Calu3 (cell line): ENCODE measurements around the gene HIRA. TPM values are rescaled to one million over a fixed set of nuclear protein-coding genes. Genes with fewer than 3 reads are reported as not detected.

ENCODE experiments used
- BruUV-seq: library from RNA; stranded (reverse); fragments of 400-500 nt; replicated peaks from 2 replicates; lab custom pipeline; 2021; lab: Mats Ljungman, UMichigan
- CTCF ChIA-PET: fragments of 300-600 bp; sonication (Branson Sonifier 250); formaldehyde crosslinking; loops from one replicate; lab custom pipeline; 2022; ENCODE audit warnings: antibody characterized with exemption; lab: Charles Lee
- DNase-seq: peaks from one replicate; pipeline ENCODE4 v3.0.0; 2022
- H3K27ac Mint-ChIP-seq: one replicate; pipeline ENCODE4 v1.8.0; 2022; ENCODE audit warnings: mixed read lengths; ENCODE audit not compliant: unreplicated experiment
- H3K27me3 Mint-ChIP-seq: one replicate; pipeline ENCODE4 v1.8.0; 2022; ENCODE audit warnings: mixed read lengths; ENCODE audit not compliant: unreplicated experiment
- H3K36me3 Mint-ChIP-seq: one replicate; pipeline ENCODE4 v1.8.0; 2022; ENCODE audit warnings: mild to moderate bottlenecking, moderate library complexity, mixed read lengths; ENCODE audit not compliant: insufficient read depth, unreplicated experiment
- H3K4me1 Mint-ChIP-seq: one replicate; pipeline ENCODE4 v1.8.0; 2022; ENCODE audit warnings: mild to moderate bottlenecking, low read depth, mixed read lengths; ENCODE audit not compliant: unreplicated experiment
- H3K4me3 Mint-ChIP-seq: one replicate; pipeline ENCODE4 v1.8.0; 2022; ENCODE audit warnings: mild to moderate bottlenecking, low read depth, moderate library complexity, mixed read lengths; ENCODE audit not compliant: unreplicated experiment
- H3K9me3 Mint-ChIP-seq: one replicate; pipeline ENCODE4 v1.8.0; 2022; ENCODE audit warnings: low read depth, mixed read lengths; ENCODE audit not compliant: unreplicated experiment
- CTCF ChIP-seq: fragments of 200-600 bp; IDR thresholded peaks from one replicate; pipeline ENCODE4 v1.8.0; 2022; ENCODE audit warnings: antibody characterized with exemption; ENCODE audit not compliant: unreplicated experiment
- intact Hi-C: fragments of 100-400 bp; cut with micrococcal nuclease; formaldehyde crosslinking; loops from one replicate; pipeline ENCODE4 v1.10.0; 2022; ENCODE audit not compliant: unreplicated experiment
- total RNA-seq: library from RNA; stranded (reverse); gene quantifications from 2 replicates; pipeline ENCODE4 v1.2.3, GENCODE V29; 2022

HIRA gene
- total RNA-seq, 1 experiment from 2014 or later: 36.4 TPM

GRCh38 chr22:19360862-19361261, 70.7 kb downstream of the HIRA start:
- DNase-seq: no peak
- Mint-ChIP-seq H3K4me1 (no peaks in the 10 kb centered on the region), H3K36me3 (peaks cover 6% of the 10 kb centered on the region), H3K27ac (no peak overlapping the region), H3K4me3 (no peak overlapping the region), H3K9me3 (no peaks in the 10 kb centered on the region), H3K27me3 (no peaks in the 10 kb centered on the region)
- intact Hi-C loops: no loop called here
- BruUV-seq: no TSS peak
- CTCF ChIA-PET: interaction anchor here (0.5 kb wide), 1 partner anchor 35 kb away, joined by 3 read pairs; no protein-coding TSS in a partner anchor
- no peak for TF ChIP-seq CTCF

GRCh38 chr22:19360300-19360792, 71.2 kb downstream of the HIRA start:
- no peak for DNase-seq
- BruUV-seq: no TSS peak
- no peak for TF ChIP-seq CTCF
- Mint-ChIP-seq H3K27ac (no peak overlapping the region), H3K27me3 (no peaks in the 10 kb centered on the region), H3K4me1 (no peaks in the 10 kb centered on the region), H3K4me3 (no peak overlapping the region), H3K36me3 (peaks cover 6% of the 10 kb centered on the region), H3K9me3 (no peaks in the 10 kb centered on the region)
- CTCF ChIA-PET: interaction anchor here (0.5 kb wide), 1 partner anchor 35 kb away, joined by 3 read pairs; no protein-coding TSS in a partner anchor
- intact Hi-C loops: no loop called here

- intact Hi-C loops: no loop called here
- H3K9me3 Mint-ChIP-seq: no peaks in the 10 kb centered on the region
- no peak for DNase-seq
- CTCF ChIA-PET: no interaction called here
- no TSS peak for BruUV-seq
- no peaks in the 10 kb centered on the region for H3K27me3 Mint-ChIP-seq
- no peak overlapping the region for H3K4me3 Mint-ChIP-seq
- peaks cover 6% of the 10 kb centered on the region for H3K36me3 Mint-ChIP-seq
- no peak overlapping the region for H3K27ac Mint-ChIP-seq
- no peaks in the 10 kb centered on the region for H3K4me1 Mint-ChIP-seq
- TF ChIP-seq CTCF: no peak
These were observed 71.8 kb downstream of the HIRA start for GRCh38 chr22:19359554-19360299.

GRCh38 chr22:19358703-19359553, 72.6 kb downstream of the HIRA start:
- no peaks in the 10 kb centered on the region for H3K9me3 Mint-ChIP-seq
- H3K27ac Mint-ChIP-seq: no peak overlapping the region

More at GRCh38 chr22:19358703-19359553, 72.6 kb downstream of the HIRA start:
- intact Hi-C loops: no loop called here
- TF ChIP-seq CTCF: no peak
- Mint-ChIP-seq H3K27me3 (no peaks in the 10 kb centered on the region), H3K4me1 (no peaks in the 10 kb centered on the region), H3K36me3 (peaks cover 6% of the 10 kb centered on the region), H3K4me3 (no peak overlapping the region)
- no TSS peak for BruUV-seq
- DNase-seq: no peak
- CTCF ChIA-PET: no interaction called here
